Brain microvascular endothelial cell (primary cell): Measurements from ENCODE around the gene LAMTOR5.

Experiments
- DNase-seq: peaks from one replicate; pipeline ENCODE4 v3.0.0-alpha.2; 2020
- H3K27ac ChIP-seq: fragments of 250-450 bp; sonication (Bioruptor Pico); 2 replicates; pipeline ENCODE4 v1.5.1; 2020; ENCODE audit warnings: mild to moderate bottlenecking, moderate library complexity
- H3K27me3 ChIP-seq: fragments of 250-450 bp; sonication (Bioruptor Pico); replicated peaks from 2 replicates; pipeline ENCODE4 v1.5.1; 2020; ENCODE audit warnings: mild to moderate bottlenecking
- H3K36me3 ChIP-seq: fragments of 250-450 bp; sonication (Bioruptor Pico); replicated peaks from 2 replicates; pipeline ENCODE4 v1.5.1; 2020; ENCODE audit warnings: mild to moderate bottlenecking
- H3K4me3 ChIP-seq: 2 replicates; pipeline ENCODE4 v1.5.1; 2011; ENCODE audit warnings: low read depth, mild to moderate bottlenecking, control low read depth, low read length, moderate library complexity
- in situ Hi-C: cut with HindIII; loops from 2 replicates; pipeline ENCODE4 v1.10.0; 2017; ENCODE audit warnings: low sequenced_read_pairs, low pct_ligation_motif_present
- TF ChIP-seq, protein P1 (sequence below): IDR thresholded peaks from 2 replicates; pipeline ENCODE4 v1.5.1; 2011; ENCODE audit warnings: low read depth, mild to moderate bottlenecking, moderate library complexity, low read length, control low read depth, inconsistent platforms; ENCODE audit errors: missing control alignments

Gene LAMTOR5

GRCh38 chr1:110430901-110431300, 23.4 kb upstream of the LAMTOR5 start:
- Histone ChIP-seq H3K4me3 (no peak overlapping the region), H3K27me3 (no peaks in the 10 kb centered on the region), H3K36me3 (no peaks in the 10 kb centered on the region), H3K27ac (no peak overlapping the region)
- TF ChIP-seq, protein P1, sequence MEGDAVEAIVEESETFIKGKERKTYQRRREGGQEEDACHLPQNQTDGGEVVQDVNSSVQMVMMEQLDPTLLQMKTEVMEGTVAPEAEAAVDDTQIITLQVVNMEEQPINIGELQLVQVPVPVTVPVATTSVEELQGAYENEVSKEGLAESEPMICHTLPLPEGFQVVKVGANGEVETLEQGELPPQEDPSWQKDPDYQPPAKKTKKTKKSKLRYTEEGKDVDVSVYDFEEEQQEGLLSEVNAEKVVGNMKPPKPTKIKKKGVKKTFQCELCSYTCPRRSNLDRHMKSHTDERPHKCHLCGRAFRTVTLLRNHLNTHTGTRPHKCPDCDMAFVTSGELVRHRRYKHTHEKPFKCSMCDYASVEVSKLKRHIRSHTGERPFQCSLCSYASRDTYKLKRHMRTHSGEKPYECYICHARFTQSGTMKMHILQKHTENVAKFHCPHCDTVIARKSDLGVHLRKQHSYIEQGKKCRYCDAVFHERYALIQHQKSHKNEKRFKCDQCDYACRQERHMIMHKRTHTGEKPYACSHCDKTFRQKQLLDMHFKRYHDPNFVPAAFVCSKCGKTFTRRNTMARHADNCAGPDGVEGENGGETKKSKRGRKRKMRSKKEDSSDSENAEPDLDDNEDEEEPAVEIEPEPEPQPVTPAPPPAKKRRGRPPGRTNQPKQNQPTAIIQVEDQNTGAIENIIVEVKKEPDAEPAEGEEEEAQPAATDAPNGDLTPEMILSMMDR, result no peak
- in situ Hi-C loops, result no loop called here
- DNase-seq, result no peak

DNA sequence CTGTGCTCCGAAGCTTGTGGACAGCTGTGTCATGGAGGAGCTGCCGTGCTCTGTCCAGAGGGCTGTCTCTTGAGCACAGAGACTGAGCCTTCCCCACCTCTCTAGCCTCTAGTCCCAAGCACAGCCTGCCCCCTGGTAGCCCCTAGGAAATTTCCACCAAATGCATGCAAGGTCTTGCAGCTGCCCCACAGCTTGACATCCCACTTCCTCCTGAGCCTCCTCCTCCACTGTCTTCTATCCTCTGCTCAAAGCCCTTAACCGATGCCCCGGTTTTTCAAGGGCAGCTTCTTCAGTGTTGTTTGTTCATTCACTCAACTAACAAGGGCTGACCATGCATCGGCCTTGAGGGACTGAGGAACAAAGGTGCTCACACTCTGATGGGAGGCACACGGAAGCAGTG, 22.9 kb upstream of the LAMTOR5 start:
- Histone ChIP-seq H3K36me3 (no peaks in the 10 kb centered on the region), H3K27ac (no peak overlapping the region), H3K4me3 (no peak overlapping the region), H3K27me3 (no peaks in the 10 kb centered on the region)
- DNase-seq, result no peak
- TF ChIP-seq, protein P1, result no peak
- in situ Hi-C loops, result no loop called here

DNA sequence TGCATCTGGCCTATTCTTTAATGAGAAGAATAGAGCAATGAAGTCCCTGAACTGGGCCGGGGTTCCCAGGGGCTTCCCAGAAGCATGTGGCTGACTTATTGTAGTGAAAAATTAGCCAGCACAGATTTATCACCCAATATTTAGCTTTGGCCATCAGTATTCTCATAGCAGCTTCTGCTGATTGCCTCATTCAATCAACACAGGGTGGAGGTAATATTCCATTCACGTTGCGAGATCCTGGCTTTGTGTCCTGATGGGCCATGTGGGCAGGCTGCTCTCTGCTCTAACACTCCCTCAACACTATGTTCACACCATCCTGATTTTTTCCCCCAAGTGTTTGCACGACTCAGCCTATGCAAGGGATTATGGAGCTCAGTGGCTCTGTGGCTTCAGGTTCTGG, 21.5 kb upstream of the LAMTOR5 start:
- TF ChIP-seq, protein P1, result no peak
- Histone ChIP-seq H3K27ac (no peak overlapping the region), H3K36me3 (no peaks in the 10 kb centered on the region), H3K27me3 (no peaks in the 10 kb centered on the region), H3K4me3 (no peak overlapping the region)
- no peak for DNase-seq
- in situ Hi-C loops, result no loop called here

GRCh38 chr1:110426854-110427253, 19.4 kb upstream of the LAMTOR5 start:
- no peak overlapping the region for H3K4me3 ChIP-seq
- in situ Hi-C loops, result no loop called here
- no peaks in the 10 kb centered on the region for H3K27me3 ChIP-seq
- DNase-seq, result no peak
- no peaks in the 10 kb centered on the region for H3K36me3 ChIP-seq
- no peak overlapping the region for H3K27ac ChIP-seq
- TF ChIP-seq, protein P1, result no peak

- Histone ChIP-seq H3K27ac (no peak overlapping the region), H3K36me3 (no peaks in the 10 kb centered on the region), H3K27me3 (no peaks in the 10 kb centered on the region), H3K4me3 (no peak overlapping the region)
- in situ Hi-C loops, result no loop called here
- TF ChIP-seq, protein P1, result no peak
- DNase-seq, result no peak
These were observed 18.2 kb upstream of the LAMTOR5 start for GRCh38 chr1:110425612-110426152.
